AG04449 (cell line): ENCODE measurements around the gene SGMS1.
"Not testable (repeated sequence)": the region's sequence is repeated elsewhere in the genome, so short reads cannot be mapped to it uniquely, and the experiment has no call there.

Source experiments
- CTCF ChIA-PET: fragments of 350-600 bp; formaldehyde crosslinking; extraction: SDS; loops from one replicate; lab custom pipeline; 2021; ENCODE audit warnings: antibody characterized with exemption; lab: Yijun Ruan, JAX
- POLR2A ChIA-PET: fragments of 400-600, 350-600 bp; formaldehyde crosslinking; extraction: SDS; loops from one replicate; lab custom pipeline; 2020; ENCODE audit warnings: antibody characterized with exemption, inconsistent platforms; lab: Yijun Ruan, JAX
- DNase-seq: peaks from one replicate; pipeline ENCODE4 v3.0.0-alpha.2; 2010; ENCODE audit warnings: low read depth, low spot score
- H3K4me3 ChIP-seq: 2 replicates; pipeline ENCODE4 v1.5.1; 2011; ENCODE audit warnings: low read depth, mild to moderate bottlenecking, control low read depth, low read length
- TF ChIP-seq, protein P1 (sequence below): IDR thresholded peaks from one replicate; pipeline ENCODE4 v1.5.1; 2011; ENCODE audit warnings: mild to moderate bottlenecking, moderate library complexity, low read length, control low read depth, inconsistent platforms; ENCODE audit not compliant: insufficient read depth; ENCODE audit errors: missing control alignments

Gene SGMS1

DNA sequence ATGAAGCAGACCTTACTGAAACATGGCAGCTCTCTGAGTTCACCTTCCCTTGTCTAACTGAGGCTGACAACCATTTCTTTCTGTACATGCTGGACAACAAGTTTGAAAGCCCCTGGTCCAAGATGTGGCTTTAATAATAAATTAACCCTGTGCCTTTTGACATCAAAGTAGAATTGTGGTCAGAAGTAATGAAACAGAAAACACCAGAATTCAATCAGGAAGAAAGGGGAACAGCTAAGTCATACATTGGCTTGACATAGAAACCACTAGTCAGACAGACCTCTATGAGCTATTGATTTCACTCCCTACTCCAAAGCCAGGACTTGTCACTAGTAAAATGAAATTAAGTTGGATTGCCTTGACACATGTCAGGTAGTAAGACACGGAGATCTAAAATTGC is 197.3 kb downstream of the SGMS1 start:
- CTCF ChIA-PET, result interaction anchor here (1.7 kb wide), 1 partner anchor 13 kb away, joined by 5 read pairs; no protein-coding TSS in a partner anchor
- POLR2A ChIA-PET, result no interaction called here
- DNase-seq, result no peak
- no peak overlapping the region for H3K4me3 ChIP-seq
- TF ChIP-seq, protein P1, sequence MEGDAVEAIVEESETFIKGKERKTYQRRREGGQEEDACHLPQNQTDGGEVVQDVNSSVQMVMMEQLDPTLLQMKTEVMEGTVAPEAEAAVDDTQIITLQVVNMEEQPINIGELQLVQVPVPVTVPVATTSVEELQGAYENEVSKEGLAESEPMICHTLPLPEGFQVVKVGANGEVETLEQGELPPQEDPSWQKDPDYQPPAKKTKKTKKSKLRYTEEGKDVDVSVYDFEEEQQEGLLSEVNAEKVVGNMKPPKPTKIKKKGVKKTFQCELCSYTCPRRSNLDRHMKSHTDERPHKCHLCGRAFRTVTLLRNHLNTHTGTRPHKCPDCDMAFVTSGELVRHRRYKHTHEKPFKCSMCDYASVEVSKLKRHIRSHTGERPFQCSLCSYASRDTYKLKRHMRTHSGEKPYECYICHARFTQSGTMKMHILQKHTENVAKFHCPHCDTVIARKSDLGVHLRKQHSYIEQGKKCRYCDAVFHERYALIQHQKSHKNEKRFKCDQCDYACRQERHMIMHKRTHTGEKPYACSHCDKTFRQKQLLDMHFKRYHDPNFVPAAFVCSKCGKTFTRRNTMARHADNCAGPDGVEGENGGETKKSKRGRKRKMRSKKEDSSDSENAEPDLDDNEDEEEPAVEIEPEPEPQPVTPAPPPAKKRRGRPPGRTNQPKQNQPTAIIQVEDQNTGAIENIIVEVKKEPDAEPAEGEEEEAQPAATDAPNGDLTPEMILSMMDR, result no peak

DNA sequence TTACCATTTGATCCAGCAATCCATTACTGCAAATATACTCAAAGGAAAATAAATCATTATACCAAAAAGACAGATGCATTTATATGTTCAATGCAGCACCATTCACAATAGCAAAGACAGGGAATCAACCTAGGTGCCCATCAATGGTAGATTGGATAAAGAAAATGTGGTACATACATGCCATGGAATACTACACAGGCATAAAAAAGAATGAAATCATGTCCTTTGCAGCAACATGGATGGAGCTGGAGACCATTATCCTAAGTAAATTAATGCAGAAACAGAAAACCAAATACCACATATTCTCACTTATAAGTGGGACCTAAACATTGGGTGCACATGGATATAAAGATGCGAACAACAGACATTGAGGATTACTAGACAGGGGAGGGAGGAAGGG is 198.5 kb downstream of the SGMS1 start:
- CTCF ChIA-PET, H3K4me3 ChIP-seq, DNase-seq: not testable (repeated sequence)
- POLR2A ChIA-PET, result interaction anchor here (0.7 kb wide), 1 partner anchor 84 kb away, joined by 4 read pairs; no protein-coding TSS in a partner anchor

DNA sequence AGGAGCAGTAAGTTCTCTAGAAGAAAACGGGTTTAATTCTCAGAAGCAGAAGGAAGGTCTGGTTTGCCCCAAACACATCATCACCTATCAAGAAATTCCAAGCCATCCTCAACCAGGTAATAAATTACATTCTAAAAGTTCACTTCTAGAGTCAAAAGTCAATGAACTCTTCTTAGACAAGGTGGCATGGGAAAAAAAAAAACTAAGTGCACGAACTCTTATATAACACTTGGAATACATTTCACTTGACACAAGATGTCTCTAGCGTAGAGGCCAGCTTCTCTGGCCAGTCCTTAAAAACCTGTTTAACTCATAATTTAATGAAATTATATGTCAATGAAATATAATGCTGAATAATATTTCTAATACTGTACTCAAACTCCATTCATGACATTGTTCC is 200.3 kb downstream of the SGMS1 start:
- H3K4me3 ChIP-seq, result no peak overlapping the region
- ChIA-PET POLR2A (no interaction called here), CTCF (interaction anchor here (0.7 to 1.5 kb wide), 4 partner anchors 10 to 120 kb away, joined by 3 to 4 read pairs (median 3); no protein-coding TSS in a partner anchor)
- DNase-seq, result no peak
- TF ChIP-seq, protein P1, result no peak

DNA sequence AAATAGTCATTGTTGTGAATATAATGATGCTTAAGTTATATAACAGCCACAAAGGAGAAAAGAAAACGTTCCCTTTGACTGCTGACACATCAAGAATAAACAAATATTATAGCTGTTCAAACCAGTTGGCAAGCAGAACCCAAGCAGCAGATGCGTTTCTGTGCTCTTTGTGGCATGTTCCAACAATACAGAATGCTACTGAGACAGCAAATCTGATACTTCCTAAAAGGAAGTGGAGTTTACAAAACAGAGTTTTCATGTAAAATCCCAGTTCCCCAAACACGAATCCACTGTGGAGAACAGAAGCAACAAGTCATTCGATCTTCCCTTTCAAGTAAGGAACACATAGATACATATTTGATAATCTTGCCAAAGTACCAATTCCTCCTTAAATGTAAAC is 201.5 kb downstream of the SGMS1 start:
- H3K4me3 ChIP-seq, result no peak overlapping the region
- no peak for DNase-seq
- TF ChIP-seq, protein P1, result no peak
- ChIA-PET POLR2A (no interaction called here), CTCF (interaction anchor here (0.9 to 2.2 kb wide), 3 partner anchors 11 to 24 kb away, joined by 3 to 5 read pairs (median 3); no protein-coding TSS in a partner anchor)

DNA sequence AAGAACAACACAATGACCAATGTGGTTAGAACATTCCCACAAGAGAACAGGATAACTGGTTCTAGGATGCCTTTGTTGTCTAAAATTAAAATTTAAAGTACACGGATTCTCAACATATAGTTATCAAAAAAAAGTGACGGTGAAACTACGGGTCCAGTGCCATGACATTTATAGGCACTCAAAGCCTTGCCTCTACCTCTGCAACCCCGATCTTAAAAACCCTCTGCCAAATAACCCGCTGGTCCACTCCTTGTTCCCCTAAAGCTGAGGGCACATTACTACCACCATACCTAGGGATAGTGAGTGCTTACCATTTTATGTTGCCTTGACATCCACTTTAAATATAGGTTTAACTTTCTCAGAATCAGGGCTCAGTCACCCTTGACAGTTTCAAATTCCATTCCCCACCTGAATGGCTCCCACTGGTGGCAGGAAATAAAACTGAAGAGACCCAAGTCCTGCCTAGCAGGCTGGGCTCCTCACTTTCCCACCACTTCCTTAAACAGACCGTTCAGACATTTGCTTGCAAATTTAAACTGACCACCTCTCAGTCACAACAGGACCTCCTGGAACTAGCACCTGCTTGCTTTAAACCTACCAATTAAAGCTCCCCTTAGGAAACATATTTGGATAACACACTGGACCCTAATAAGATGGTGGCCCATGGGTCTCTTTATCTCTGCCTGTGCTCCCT is 202.6 kb downstream of the SGMS1 start:
- no peak overlapping the region for H3K4me3 ChIP-seq
- TF ChIP-seq, protein P1, result peak; percentile 54
- CTCF ChIA-PET, result interaction anchor here (0.6 to 2.3 kb wide), 12 partner anchors 8 to 154 kb away, joined by 3 to 10 read pairs (median 4); no protein-coding TSS in a partner anchor
- POLR2A ChIA-PET, result no interaction called here
- no peak for DNase-seq

DNA sequence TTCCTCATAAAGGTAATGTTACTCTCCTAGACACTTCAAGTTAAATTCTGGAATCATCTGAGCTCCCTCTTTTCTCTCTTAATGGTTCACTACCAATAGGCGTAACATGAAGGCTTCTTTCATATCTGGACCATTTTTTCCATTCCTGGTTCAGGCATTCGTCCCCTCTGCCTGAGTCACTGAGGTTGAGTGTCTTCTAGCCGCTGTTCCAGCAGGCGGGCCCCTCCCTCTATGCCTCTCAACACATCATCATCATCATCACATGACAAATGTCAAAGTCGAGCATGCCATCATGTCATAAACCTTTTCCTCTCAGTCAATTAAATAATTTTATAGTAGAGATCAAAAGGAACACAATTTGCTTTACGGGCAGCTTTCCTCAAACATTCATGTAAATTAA is 203.6 kb downstream of the SGMS1 start:
- H3K4me3 ChIP-seq, result no peak overlapping the region
- TF ChIP-seq, protein P1, result no peak
- CTCF ChIA-PET, result interaction anchor here (0.7 to 2.3 kb wide), 14 partner anchors 9 to 233 kb away, joined by 3 to 10 read pairs (median 4); no protein-coding TSS in a partner anchor
- DNase-seq, result no peak
- POLR2A ChIA-PET, result interaction anchor here (0.9 kb wide), 1 partner anchor 10 kb away, joined by 4 read pairs; no protein-coding TSS in a partner anchor
